HepG2 (cell line): ENCODE measurements around the gene CD68. TPM values are rescaled to one million over a fixed set of nuclear protein-coding genes. Genes with fewer than 3 reads are reported as not detected.
A peak's percentile ranks its signal among the peaks of the same experiment; 100 is the strongest.

Experiments used
- ATF1 ChIP-seq: IDR thresholded peaks from 2 replicates; pipeline ENCODE4 v1.6.1; 2016; ENCODE audit warnings: mild to moderate bottlenecking, control low read depth
- BCL6 ChIP-seq: IDR thresholded peaks from 2 replicates; pipeline ENCODE4 v1.6.1; 2016; ENCODE audit warnings: missing genetic modification reagents, missing compliant biosample characterization
- GATAD1 ChIP-seq: IDR thresholded peaks from 2 replicates; pipeline ENCODE4 v1.6.1; 2016; ENCODE audit warnings: missing genetic modification reagents, missing compliant biosample characterization
- GATAD2A ChIP-seq: IDR thresholded peaks from 2 replicates; pipeline ENCODE4 v1.6.1; 2016
- HMG20B ChIP-seq: conservative IDR thresholded peaks from 2 replicates; pipeline ENCODE4 v1.6.1; 2016; ENCODE audit warnings: missing genetic modification reagents, missing compliant biosample characterization
- KDM1A ChIP-seq: IDR thresholded peaks from 2 replicates; pipeline ENCODE4 v1.6.1; 2016; ENCODE audit warnings: missing compliant biosample characterization
- KDM4B ChIP-seq: sonication (generic); formaldehyde crosslinking; IDR thresholded peaks from 2 replicates; pipeline ENCODE4 v1.4.0; 2020; ENCODE audit warnings: missing genetic modification reagents
- SALL1 ChIP-seq: sonication (generic); formaldehyde crosslinking; IDR thresholded peaks from 2 replicates; pipeline ENCODE4 v1.8.0; 2022; ENCODE audit warnings: mild to moderate bottlenecking, missing genetic modification reagents
- SP5 ChIP-seq: IDR thresholded peaks from 2 replicates; pipeline ENCODE4 v1.6.1; 2016; ENCODE audit warnings: low read depth, borderline replicate concordance
- SRSF1 ChIP-seq: fragments of 200-400 bp; formaldehyde crosslinking; optimal IDR thresholded peaks from 2 replicates; pipeline ENCODE3; 2017; ENCODE audit warnings: mild to moderate bottlenecking, low read depth, low read length, moderate library complexity
- TARDBP ChIP-seq: sonication (generic); formaldehyde crosslinking; IDR thresholded peaks from 2 replicates; pipeline ENCODE4 v1.8.0; 2022; ENCODE audit warnings: mild to moderate bottlenecking, missing genetic modification reagents
- ZNF121 ChIP-seq: sonication (generic); formaldehyde crosslinking; IDR thresholded peaks from 2 replicates; pipeline ENCODE4 v1.5.0; 2020; ENCODE audit warnings: mild to moderate bottlenecking, missing genetic modification reagents
- ZNF331 ChIP-seq: sonication (generic); formaldehyde crosslinking; IDR thresholded peaks from 2 replicates; pipeline ENCODE4 v1.4.0; 2020; ENCODE audit warnings: missing genetic modification reagents
- ZNF33B ChIP-seq: sonication (generic); formaldehyde crosslinking; IDR thresholded peaks from 2 replicates; pipeline ENCODE4 v1.5.1; 2020; ENCODE audit warnings: mild to moderate bottlenecking, missing genetic modification reagents
- ZNF761 ChIP-seq: sonication (generic); formaldehyde crosslinking; conservative IDR thresholded peaks from 2 replicates; pipeline ENCODE4 v1.4.0; 2020; ENCODE audit warnings: mild to moderate bottlenecking, missing genetic modification reagents
- polyA plus RNA-seq, 8 experiments: library from polyadenylated mRNA; depleted of rRNA in 3 of 8; stranded (reverse) in 7 of 8; unstranded in 1 of 8; fragments of >200 nt; fragmentation: Illumina TruSeq in 4 of 8; extraction: Trizol in 4 of 8; gene quantifications; 2 replicates each; pipeline versions ENCODE4 v1.2.1 to v1.2.3, GENCODE V29; 2011 to 2016; ENCODE audit warnings: low read depth in 4 of 8, missing spikeins in 1 of 8, mixed read lengths in 1 of 8; ENCODE audit not compliant: insufficient read depth in 1 of 8
- total RNA-seq, 5 experiments: library from RNA; depleted of rRNA; stranded (reverse); fragments of >200 nt; fragmentation: Illumina TruSeq; extraction: Trizol; gene quantifications; 2 replicates each; pipeline ENCODE4 v1.2.3, GENCODE V29; 2016; ENCODE audit warnings: low read depth in 1 of 5
- TF ChIP-seq, protein P1 (sequence below), 2 experiments: sonication (generic) in 1 of 2; formaldehyde crosslinking in 1 of 2; IDR thresholded peaks; 2 replicates each; pipeline versions ENCODE4 v1.4.0 to v1.6.1; 2018 to 2020; ENCODE audit warnings: missing genetic modification reagents in 2 of 2, borderline replicate concordance in 1 of 2, low read depth in 1 of 2, mild to moderate bottlenecking in 1 of 2, missing biosample characterization in 1 of 2
- TF ChIP-seq, protein P2 (sequence below): IDR thresholded peaks from 2 replicates; pipeline ENCODE4 v1.6.1; 2016; ENCODE audit warnings: low read depth, control low read depth
- TF ChIP-seq, protein P3 (sequence below): sonication (generic); formaldehyde crosslinking; IDR thresholded peaks from 2 replicates; pipeline ENCODE4 v1.5.1; 2020; ENCODE audit warnings: mild to moderate bottlenecking, missing genetic modification reagents, moderate library complexity
- TF ChIP-seq, protein P4 (sequence below): IDR thresholded peaks from 2 replicates; pipeline ENCODE4 v1.6.1; 2018; ENCODE audit warnings: missing genetic modification reagents
- TF ChIP-seq, protein P5 (sequence below): IDR thresholded peaks from 2 replicates; pipeline ENCODE4 v1.6.1; 2016; ENCODE audit warnings: mild to moderate bottlenecking
- TF ChIP-seq, protein P6 (sequence below): sonication (generic); formaldehyde crosslinking; IDR thresholded peaks from 2 replicates; pipeline ENCODE4 v1.4.0; 2020; ENCODE audit warnings: missing genetic modification reagents

The CD68 gene
- total and polyA plus RNA-seq, 2 of the 13 experiments (the other 11 are each of a cell fraction or from before 2014, with no cell fraction given): 10.3 to 104 TPM

DNA sequence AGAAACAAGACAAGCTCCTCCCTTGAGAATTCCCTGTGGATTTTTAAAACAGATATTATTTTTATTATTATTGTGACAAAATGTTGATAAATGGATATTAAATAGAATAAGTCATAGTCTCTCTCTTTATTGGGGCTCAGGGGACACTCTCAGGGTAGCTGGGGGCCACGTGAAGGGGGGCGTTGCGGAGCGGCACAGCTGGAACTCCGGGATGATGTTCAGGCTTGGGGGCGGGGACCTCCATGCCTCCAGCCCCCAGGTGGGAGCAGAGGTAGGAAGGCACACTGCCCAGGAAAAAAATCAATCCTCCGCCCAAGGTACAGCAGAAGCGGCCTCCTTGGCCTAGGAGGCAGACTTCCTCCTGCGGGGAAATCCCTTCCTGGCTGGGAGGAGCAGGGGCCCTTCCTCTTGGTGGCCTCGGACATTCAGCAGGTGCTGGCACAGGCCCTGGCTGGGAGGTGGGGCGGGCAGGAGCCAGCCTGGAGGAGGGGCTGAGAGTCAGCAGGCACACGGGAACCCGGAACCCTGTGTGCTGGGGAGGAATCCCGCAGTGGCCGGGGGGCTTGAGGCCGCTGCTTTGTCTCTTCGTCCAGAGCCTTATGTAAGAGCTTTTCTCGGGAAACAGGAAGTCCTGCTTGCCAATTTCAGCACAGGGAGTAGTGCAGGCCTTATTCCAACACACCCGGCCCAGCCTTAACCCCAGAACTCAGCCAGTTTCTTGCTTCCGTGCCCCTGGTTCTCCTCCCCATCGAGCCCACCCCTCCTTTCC, 21.5 kb upstream of the CD68 start (continued):
- TF ChIP-seq, protein P1, sequence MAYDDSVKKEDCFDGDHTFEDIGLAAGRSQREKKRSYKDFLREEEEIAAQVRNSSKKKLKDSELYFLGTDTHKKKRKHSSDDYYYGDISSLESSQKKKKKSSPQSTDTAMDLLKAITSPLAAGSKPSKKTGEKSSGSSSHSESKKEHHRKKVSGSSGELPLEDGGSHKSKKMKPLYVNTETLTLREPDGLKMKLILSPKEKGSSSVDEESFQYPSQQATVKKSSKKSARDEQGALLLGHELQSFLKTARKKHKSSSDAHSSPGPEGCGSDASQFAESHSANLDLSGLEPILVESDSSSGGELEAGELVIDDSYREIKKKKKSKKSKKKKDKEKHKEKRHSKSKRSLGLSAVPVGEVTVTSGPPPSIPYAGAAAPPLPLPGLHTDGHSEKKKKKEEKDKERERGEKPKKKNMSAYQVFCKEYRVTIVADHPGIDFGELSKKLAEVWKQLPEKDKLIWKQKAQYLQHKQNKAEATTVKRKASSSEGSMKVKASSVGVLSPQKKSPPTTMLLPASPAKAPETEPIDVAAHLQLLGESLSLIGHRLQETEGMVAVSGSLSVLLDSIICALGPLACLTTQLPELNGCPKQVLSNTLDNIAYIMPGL (CRISPR knock-in tag; IDR thresholded peaks at IDR 0.05; ENCODE audit: borderline replicate concordance in 1 of 2, low read depth in 1 of 2): 0 out of 4 replicates have a peak, but pooled peaks have one; percentile 5 to 42
- TF ChIP-seq GATAD2A (CRISPR knock-in tag) (peak; percentile 61; the same call in 1 of the 2 replicates), SALL1 (CRISPR knock-in tag) (peak; percentile 46), ZNF121 (CRISPR knock-in tag) (no peak), KDM4B (CRISPR knock-in tag) (no peak), ZNF331 (peak; percentile 68; the same call in 1 of the 2 replicates), ZNF33B (no peak), TARDBP (CRISPR knock-in tag) (0 out of 2 replicates have a peak, but pooled peaks have one; percentile 15), ATF1 (CRISPR knock-in tag) (0 out of 2 replicates have a peak, but pooled peaks have one; percentile 12), SP5 (CRISPR knock-in tag) (peak; percentile 83), KDM1A (CRISPR knock-in tag) (no peak), ZNF761 (CRISPR knock-in tag) (no peak), GATAD1 (CRISPR knock-in tag) (peak; percentile 13; the same call in 1 of the 2 replicates), SRSF1 (peak; percentile 11), HMG20B (CRISPR knock-in tag) (0 out of 2 replicates have a peak, but pooled peaks have one; percentile 10), BCL6 (peak; percentile 54)
- TF ChIP-seq, protein P2, sequence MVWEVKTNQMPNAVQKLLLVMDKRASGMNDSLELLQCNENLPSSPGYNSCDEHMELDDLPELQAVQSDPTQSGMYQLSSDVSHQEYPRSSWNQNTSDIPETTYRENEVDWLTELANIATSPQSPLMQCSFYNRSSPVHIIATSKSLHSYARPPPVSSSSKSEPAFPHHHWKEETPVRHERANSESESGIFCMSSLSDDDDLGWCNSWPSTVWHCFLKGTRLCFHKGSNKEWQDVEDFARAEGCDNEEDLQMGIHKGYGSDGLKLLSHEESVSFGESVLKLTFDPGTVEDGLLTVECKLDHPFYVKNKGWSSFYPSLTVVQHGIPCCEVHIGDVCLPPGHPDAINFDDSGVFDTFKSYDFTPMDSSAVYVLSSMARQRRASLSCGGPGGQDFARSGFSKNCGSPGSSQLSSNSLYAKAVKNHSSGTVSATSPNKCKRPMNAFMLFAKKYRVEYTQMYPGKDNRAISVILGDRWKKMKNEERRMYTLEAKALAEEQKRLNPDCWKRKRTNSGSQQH (CRISPR knock-in tag): 0 out of 2 replicates have a peak, but pooled peaks have one; percentile 40
- TF ChIP-seq, protein P3, sequence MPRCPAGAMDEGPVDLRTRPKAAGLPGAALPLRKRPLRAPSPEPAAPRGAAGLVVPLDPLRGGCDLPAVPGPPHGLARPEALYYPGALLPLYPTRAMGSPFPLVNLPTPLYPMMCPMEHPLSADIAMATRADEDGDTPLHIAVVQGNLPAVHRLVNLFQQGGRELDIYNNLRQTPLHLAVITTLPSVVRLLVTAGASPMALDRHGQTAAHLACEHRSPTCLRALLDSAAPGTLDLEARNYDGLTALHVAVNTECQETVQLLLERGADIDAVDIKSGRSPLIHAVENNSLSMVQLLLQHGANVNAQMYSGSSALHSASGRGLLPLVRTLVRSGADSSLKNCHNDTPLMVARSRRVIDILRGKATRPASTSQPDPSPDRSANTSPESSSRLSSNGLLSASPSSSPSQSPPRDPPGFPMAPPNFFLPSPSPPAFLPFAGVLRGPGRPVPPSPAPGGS (CRISPR knock-in tag): peak; percentile 25; the same call in 1 of the 2 replicates
- TF ChIP-seq, protein P4, sequence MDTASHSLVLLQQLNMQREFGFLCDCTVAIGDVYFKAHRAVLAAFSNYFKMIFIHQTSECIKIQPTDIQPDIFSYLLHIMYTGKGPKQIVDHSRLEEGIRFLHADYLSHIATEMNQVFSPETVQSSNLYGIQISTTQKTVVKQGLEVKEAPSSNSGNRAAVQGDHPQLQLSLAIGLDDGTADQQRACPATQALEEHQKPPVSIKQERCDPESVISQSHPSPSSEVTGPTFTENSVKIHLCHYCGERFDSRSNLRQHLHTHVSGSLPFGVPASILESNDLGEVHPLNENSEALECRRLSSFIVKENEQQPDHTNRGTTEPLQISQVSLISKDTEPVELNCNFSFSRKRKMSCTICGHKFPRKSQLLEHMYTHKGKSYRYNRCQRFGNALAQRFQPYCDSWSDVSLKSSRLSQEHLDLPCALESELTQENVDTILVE (CRISPR knock-in tag): peak; percentile 33; the same call in 1 of the 2 replicates
- TF ChIP-seq, protein P5, sequence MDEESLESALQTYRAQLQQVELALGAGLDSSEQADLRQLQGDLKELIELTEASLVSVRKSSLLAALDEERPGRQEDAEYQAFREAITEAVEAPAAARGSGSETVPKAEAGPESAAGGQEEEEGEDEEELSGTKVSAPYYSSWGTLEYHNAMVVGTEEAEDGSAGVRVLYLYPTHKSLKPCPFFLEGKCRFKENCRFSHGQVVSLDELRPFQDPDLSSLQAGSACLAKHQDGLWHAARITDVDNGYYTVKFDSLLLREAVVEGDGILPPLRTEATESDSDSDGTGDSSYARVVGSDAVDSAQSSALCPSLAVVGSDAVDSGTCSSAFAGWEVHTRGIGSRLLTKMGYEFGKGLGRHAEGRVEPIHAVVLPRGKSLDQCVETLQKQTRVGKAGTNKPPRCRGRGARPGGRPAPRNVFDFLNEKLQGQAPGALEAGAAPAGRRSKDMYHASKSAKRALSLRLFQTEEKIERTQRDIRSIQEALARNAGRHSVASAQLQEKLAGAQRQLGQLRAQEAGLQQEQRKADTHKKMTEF (CRISPR knock-in tag): peak; percentile 41; the same call in 1 of the 2 replicates
- TF ChIP-seq, protein P6, sequence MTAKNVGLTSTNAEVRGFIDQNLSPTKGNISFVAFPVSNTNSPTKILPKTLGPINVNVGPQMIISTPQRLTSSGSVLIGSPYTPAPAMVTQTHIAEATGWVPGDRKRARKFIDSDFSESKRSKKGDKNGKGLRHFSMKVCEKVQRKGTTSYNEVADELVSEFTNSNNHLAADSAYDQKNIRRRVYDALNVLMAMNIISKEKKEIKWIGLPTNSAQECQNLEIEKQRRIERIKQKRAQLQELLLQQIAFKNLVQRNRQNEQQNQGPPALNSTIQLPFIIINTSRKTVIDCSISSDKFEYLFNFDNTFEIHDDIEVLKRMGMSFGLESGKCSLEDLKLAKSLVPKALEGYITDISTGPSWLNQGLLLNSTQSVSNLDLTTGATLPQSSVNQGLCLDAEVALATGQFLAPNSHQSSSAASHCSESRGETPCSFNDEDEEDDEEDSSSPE: 0 out of 2 replicates have a peak, but pooled peaks have one; percentile 32
